Testis (tissue), 3 donors: ENCODE measurements around the gene NR4A3. TPM values are rescaled to one million over a fixed set of nuclear protein-coding genes. Genes with fewer than 3 reads are reported as not detected.

Experiments used
- DNase-seq: peaks from one replicate; pipeline ENCODE4 v3.0.0-alpha.2; 2019
- H3K27ac ChIP-seq, 2 donors: fragments of 200-600 bp; sonication (generic); one replicate each; pipeline ENCODE4 v1.5.1; 2019
- H3K27me3 ChIP-seq: fragments of 200-600 bp; sonication (generic); one replicate; pipeline ENCODE4 v1.5.1; 2019
- H3K36me3 ChIP-seq: fragments of 200-600 bp; sonication (generic); one replicate; pipeline ENCODE4 v1.5.1; 2017; ENCODE audit warnings: low read depth; ENCODE audit errors: missing control alignments
- H3K4me1 ChIP-seq: fragments of 200-600 bp; sonication (generic); one replicate; pipeline ENCODE4 v1.5.1; 2019
- H3K4me3 ChIP-seq, 2 donors: fragments of 200-600 bp; sonication (generic); one replicate each; pipeline ENCODE4 v1.5.1; 2017 to 2019
- H3K9me3 ChIP-seq: fragments of 200-600 bp; sonication (generic); one replicate; pipeline ENCODE4 v1.5.1; 2017
- POLR2A ChIP-seq: fragments of 450-650 bp; IDR thresholded peaks from one replicate; pipeline ENCODE4 v1.6.1; 2017; ENCODE audit warnings: antibody characterized with exemption, mild to moderate bottlenecking, moderate library complexity
- WGBS, 2 donors: methylation state at CpG; one replicate each; pipeline ENCODE4 v1.1.5; 2018; 5-methylcytosine and 5-hydroxymethylcytosine counted together
- intact Hi-C: fragments of 100-400 bp; cut with DNase I; formaldehyde crosslinking; loops from one replicate; pipeline ENCODE4 v1.15.1; 2023; ENCODE audit warnings: low total_unique reads
- polyA plus RNA-seq: library from polyadenylated mRNA; stranded (reverse); fragments of 350-450 nt; fragmentation: Illumina TruSeq; extraction: RNeasy Lipid Tissue Mini Kit (QIAGEN cat#74804); gene quantifications from one replicate; pipeline ENCODE4 v1.2.3, GENCODE V29; 2014; ENCODE audit warnings: low read depth, low replicate concordance; ENCODE audit not compliant: insufficient read depth
- total RNA-seq, 2 donors: library from RNA; depleted of rRNA; stranded (reverse); fragments of >200 nt; gene quantifications; one replicate each; pipeline ENCODE4 v1.2.3, GENCODE V29; 2016
- TF ChIP-seq, protein P1 (sequence below), 3 experiments: fragments of 450-650 bp in 2 of 3; fragments of 200-600 bp in 1 of 3; sonication (generic) in 1 of 3; IDR thresholded peaks; one replicate each; pipeline ENCODE4 v1.5.1; 2016 to 2019; ENCODE audit warnings: antibody characterized with exemption in 3 of 3, mild to moderate bottlenecking in 2 of 3, moderate library complexity in 1 of 3

The NR4A3 gene
- total and polyA plus RNA-seq, 3 donors from 2014 or later: 1.7 to 3.0 (median 2.5) TPM

DNA sequence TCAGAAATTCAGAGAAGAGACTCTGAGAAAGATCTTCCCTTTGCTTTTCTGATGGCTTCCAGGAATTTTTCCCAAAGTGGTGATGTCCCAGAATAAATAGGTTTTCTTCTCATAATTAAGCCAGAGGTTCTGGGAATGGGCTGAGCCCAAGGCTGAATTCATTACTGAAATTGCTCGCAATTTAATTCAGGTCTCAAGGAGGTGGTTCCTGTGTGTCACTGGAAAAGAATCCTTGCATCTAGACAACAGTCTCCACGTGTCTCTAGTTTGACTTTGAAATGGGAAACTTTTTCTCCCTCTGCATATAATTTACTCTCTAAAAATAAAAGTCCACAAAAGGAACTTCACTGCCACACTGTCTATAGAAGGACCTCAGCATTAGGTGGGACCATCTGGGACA is 57.0 kb downstream of the NR4A3 start:
- Histone ChIP-seq H3K27ac (no peak overlapping the region), H3K27me3 (no peaks in the 10 kb centered on the region), H3K4me3 (no peak overlapping the region), H3K4me1 (no peaks in the 10 kb centered on the region), H3K36me3 (no peaks in the 10 kb centered on the region), H3K9me3 (no peaks in the 10 kb centered on the region)
- TF ChIP-seq, protein P1, sequence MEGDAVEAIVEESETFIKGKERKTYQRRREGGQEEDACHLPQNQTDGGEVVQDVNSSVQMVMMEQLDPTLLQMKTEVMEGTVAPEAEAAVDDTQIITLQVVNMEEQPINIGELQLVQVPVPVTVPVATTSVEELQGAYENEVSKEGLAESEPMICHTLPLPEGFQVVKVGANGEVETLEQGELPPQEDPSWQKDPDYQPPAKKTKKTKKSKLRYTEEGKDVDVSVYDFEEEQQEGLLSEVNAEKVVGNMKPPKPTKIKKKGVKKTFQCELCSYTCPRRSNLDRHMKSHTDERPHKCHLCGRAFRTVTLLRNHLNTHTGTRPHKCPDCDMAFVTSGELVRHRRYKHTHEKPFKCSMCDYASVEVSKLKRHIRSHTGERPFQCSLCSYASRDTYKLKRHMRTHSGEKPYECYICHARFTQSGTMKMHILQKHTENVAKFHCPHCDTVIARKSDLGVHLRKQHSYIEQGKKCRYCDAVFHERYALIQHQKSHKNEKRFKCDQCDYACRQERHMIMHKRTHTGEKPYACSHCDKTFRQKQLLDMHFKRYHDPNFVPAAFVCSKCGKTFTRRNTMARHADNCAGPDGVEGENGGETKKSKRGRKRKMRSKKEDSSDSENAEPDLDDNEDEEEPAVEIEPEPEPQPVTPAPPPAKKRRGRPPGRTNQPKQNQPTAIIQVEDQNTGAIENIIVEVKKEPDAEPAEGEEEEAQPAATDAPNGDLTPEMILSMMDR (IDR thresholded peaks at IDR 0.05): no peak
- TF ChIP-seq POLR2A: no peak
- DNase-seq: no peak
- WGBS, 2 donors: 74 to 80% methylated on average over 2 of the region's 2 CpGs
- intact Hi-C loops: no loop called here

GRCh38 chr9:99881769-99882168 is 60.1 kb downstream of the NR4A3 start:
- intact Hi-C loops: no loop called here
- H3K9me3 ChIP-seq: no peaks in the 10 kb centered on the region
- TF ChIP-seq, protein P1 (IDR thresholded peaks at IDR 0.05): no peak
- TF ChIP-seq POLR2A: no peak

GRCh38 chr9:99885747-99886146 is 64.1 kb downstream of the NR4A3 start:
- no peaks in the 10 kb centered on the region for H3K36me3 ChIP-seq
- H3K4me1 ChIP-seq: no peaks in the 10 kb centered on the region
- H3K27me3 ChIP-seq: no peaks in the 10 kb centered on the region
- no peaks in the 10 kb centered on the region for H3K9me3 ChIP-seq
- H3K4me3 ChIP-seq: no peak overlapping the region
- 65 to 70% methylated on average over 1 of the region's 1 CpG for WGBS, 2 donors
- DNase-seq: no peak
- intact Hi-C loops: no loop called here
- no peak overlapping the region for H3K27ac ChIP-seq
- no peak for TF ChIP-seq POLR2A
- TF ChIP-seq, protein P1 (IDR thresholded peaks at IDR 0.05): no peak

More at GRCh38 chr9:99881769-99882168, 60.1 kb downstream of the NR4A3 start:
- H3K4me1 ChIP-seq: no peaks in the 10 kb centered on the region
- H3K27ac ChIP-seq: no peak overlapping the region
- H3K4me3 ChIP-seq: no peak overlapping the region
- H3K36me3 ChIP-seq: no peaks in the 10 kb centered on the region
- no peak for DNase-seq
- no peaks in the 10 kb centered on the region for H3K27me3 ChIP-seq

DNA sequence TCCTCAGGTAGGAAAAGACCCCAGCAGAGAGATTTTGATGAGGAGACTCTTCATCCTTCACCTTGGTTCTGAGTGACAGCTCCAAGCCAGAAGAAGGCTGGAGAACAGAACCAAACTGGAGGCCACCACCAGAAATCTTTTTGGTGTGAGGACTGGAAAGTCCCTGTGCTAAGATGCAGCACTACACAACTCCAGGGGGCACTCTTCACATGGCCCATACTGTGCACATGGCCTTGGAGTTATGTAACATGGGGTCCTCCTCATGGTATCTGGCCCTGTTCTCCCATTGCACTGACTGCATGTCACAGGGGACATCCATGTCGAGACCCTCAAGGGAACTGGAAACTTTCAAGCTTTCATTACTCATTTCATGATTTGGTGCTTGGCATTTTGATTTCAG is 67.4 kb downstream of the NR4A3 start:
- no peaks in the 10 kb centered on the region for H3K36me3 ChIP-seq
- H3K4me1 ChIP-seq: no peaks in the 10 kb centered on the region
- no peak overlapping the region for H3K27ac ChIP-seq
- 93 to 100% methylated on average over 1 of the region's 1 CpG for WGBS, 2 donors
- intact Hi-C loops: no loop called here
- DNase-seq: no peak
- no peaks in the 10 kb centered on the region for H3K27me3 ChIP-seq
- no peaks in the 10 kb centered on the region for H3K9me3 ChIP-seq
- no peak overlapping the region for H3K4me3 ChIP-seq
- TF ChIP-seq, protein P1 (IDR thresholded peaks at IDR 0.05): no peak
- no peak for TF ChIP-seq POLR2A

DNA sequence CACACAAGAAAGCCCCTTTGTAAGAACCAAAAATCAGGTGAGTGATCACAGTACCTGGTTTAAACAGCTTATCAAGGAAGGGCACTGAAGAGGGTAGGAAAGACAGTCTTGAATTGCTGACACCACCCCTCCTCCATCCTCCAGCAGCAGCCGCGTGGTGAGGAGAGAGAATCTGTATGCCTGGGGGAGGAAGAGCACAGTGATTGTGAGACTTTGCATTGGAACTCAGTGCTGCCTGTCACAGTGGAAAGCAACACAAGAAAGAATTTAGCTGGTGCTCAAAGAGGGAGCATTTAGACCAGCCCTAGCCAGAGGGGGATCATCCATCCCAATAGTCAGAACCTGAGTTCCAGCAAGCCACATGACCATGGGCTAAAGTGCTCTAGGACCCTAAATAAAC is 73.1 kb downstream of the NR4A3 start:
- no peaks in the 10 kb centered on the region for H3K36me3 ChIP-seq
- H3K4me1 ChIP-seq: no peaks in the 10 kb centered on the region
- H3K27ac ChIP-seq: no peak overlapping the region
- 60 to 63% methylated on average over 2 of the region's 2 CpGs for WGBS, 2 donors
- H3K9me3 ChIP-seq: no peaks in the 10 kb centered on the region
- H3K4me3 ChIP-seq: no peak overlapping the region
- no peak for TF ChIP-seq POLR2A
- TF ChIP-seq, protein P1 (IDR thresholded peaks at IDR 0.05): no peak
- DNase-seq: no peak
- H3K27me3 ChIP-seq: no peaks in the 10 kb centered on the region
- intact Hi-C loops: no loop called here
